Liver (tissue), 3 donors: ENCODE measurements around the gene LGR4.

Source experiments
- CTCF ChIP-seq: fragments of 150-350 bp; IDR thresholded peaks from 2 replicates; pipeline ENCODE4 v1.5.1; 2017; ENCODE audit warnings: improper control_type of control experiment, low read depth, low read length; ENCODE audit not compliant: missing input control
- HNF4A ChIP-seq, 2 donors: conservative IDR thresholded peaks; 2 replicates each; pipeline ENCODE4 v1.6.1; 2016; ENCODE audit warnings: antibody characterized with exemption in 2 of 2, mild to moderate bottlenecking in 2 of 2
- REST ChIP-seq: IDR thresholded peaks from 2 replicates; pipeline ENCODE4 v1.6.1; 2016; ENCODE audit warnings: antibody characterized with exemption, mild to moderate bottlenecking
- TAF1 ChIP-seq: conservative IDR thresholded peaks from 2 replicates; pipeline ENCODE4 v1.6.1; 2016; ENCODE audit warnings: antibody characterized with exemption, mild to moderate bottlenecking
- donor health status: healthy.
- donor health status: healthy.

- TF ChIP-seq CTCF, result no peak
- TF ChIP-seq REST, result no peak
- TF ChIP-seq TAF1, result no peak
- TF ChIP-seq HNF4A (conservative IDR thresholded peaks at IDR 0.05), result no peak
Observed at GRCh38 chr11:27462543-27462942, 10.0 kb downstream of the LGR4 start.
